GM21515 (cell line): Measurements from ENCODE around the gene WDR3.
"Not testable (repeated sequence)": the region's sequence is repeated elsewhere in the genome, so short reads cannot be mapped to it uniquely, and the experiment has no call there.

ENCODE experiments used
- ATAC-seq: cut with Tn5 transposase; IDR thresholded peaks from one replicate; pipeline ENCODE4 v1.9.1; 2021; ENCODE audit not compliant: unreplicated experiment

WDR3 gene

DNA sequence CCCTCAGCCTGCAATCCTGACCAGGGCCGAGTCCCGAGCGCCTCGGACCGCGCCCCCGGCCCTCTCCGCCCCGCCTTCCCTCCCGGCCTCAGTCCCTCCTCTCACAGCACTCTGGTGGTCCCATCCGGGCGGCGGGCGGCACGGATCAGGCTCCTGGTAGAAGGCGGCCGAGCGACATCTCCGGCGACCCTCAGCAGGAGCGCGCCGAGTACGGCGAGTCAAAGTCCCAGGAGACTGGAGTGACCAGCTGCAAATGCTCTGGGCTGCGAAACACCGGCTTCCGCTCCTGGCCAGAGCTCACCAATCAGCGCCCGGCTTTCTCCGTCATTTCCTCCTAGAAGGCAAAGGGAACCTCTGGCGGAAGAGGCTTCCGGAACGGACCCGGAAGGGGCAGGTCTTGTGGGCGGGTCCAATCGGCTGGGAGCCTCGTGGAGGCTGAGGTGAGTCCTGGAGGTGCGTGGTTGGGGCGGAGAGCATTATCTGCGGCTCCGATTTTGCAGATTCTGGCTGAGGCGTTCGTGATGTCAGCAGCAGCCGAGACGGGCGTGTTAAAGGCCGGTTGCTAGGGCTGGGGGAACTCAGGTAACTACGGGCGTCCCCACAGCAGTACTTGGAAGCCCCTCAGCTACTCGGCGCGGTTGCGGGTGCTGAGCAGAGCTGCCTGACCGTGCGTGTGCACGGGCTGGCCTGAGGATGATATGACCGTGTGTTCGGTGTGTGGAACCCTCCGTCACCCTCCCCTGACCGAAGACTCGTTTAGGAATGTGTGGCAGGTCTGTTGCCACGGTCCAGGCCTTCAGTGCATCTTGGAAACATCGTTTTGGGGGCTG, at the start of gene WDR3, which contains the start of gene GDAP2:
WDR3 (plus strand) TSS at position 397 of the 830 bp plus-strand sequence. CDS start 3,581 bp downstream, outside the sequence.
GDAP2 (minus strand) TSS at position 279 of the 830 bp plus-strand sequence. CDS start 9,264 bp downstream, outside the sequence.
- ATAC-seq, result peak; percentile 96

DNA sequence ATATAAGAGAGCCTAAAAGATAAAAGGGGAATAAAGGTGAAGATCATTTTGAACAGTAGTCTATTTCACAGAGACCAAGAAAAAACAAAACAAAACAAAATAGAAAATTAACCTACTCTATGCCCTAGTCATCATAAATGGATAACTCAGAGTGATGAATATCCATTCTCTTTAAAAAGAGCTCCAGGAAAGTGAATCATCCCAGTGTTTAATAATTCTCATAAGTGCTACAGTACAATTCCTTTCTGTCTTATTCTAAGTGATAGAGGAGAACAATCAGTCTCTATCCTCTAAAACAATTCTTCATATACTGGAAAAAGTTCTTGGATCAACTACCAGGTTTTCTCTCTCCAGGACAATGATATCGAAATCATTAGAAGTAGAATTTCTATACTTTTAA, 45.9 kb upstream of the WDR3 start:
- ATAC-seq, result no peak

DNA sequence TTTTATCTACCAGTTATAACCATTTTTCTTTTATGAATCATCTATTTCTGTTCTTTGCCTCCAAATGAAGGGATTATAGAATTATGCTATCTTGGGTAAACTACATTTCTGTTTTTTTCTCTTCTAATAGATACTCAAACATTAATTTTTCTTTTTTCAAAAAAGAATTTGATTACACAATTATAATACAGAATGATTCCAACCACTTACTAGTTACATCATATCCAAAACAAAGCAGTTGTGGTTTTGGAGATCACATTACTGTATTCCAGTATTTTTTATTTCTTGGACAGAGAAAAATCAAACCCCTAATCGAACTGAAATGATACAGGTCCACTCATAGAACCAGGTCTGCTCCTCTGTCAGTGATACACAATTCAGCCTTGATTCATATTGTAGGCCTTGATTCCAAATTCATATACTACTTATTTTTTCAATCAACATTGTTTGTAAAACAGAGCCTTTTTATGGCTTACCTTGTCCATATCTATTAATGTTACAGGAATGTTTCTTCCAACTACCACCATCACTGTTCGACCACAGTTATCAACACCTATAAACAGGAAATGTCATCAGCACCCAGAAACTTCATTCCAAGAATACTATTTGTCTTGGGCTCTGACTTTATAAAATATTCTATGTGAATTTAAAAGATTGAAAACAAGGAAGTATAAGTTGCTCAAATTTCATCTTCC, 43.3 kb upstream of the WDR3 start:
- ATAC-seq, result no peak

DNA sequence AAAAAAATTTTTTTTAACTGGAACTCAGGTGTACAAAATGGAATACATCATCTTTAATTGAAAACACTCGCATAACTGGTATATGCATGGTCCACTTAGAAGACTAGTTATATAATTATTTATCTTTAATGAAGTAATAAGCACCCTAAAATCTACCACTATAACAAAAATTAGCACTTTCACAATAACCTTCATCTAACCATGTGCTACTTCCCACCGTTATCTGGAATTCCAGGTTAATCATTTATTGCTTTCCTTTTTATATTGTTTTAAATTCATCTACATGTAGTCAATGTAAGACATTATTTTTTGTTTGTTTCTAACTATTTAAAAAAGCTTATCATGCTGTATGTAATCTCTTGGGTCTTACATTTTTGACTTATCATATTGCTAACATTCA, 39.1 kb upstream of the WDR3 start:
- ATAC-seq, result no peak

DNA sequence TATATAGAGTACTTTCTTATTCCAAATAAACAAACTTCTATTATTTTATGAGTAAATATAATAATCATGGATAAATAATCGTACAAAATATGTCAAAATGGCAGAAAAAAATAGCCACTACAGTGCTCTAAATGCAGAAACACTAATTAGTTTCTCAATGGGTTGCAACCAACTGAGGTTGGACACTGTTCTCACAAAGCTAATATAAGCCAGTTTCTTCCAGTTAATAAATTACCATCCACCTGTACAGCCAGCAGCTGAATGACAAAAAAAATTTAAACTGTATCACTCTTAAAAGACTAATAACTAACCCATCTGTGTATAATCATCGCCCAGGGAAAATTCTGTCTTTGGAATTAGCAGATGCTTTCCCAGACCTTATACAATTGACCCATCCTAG, 37.0 kb upstream of the WDR3 start:
- no peak for ATAC-seq

DNA sequence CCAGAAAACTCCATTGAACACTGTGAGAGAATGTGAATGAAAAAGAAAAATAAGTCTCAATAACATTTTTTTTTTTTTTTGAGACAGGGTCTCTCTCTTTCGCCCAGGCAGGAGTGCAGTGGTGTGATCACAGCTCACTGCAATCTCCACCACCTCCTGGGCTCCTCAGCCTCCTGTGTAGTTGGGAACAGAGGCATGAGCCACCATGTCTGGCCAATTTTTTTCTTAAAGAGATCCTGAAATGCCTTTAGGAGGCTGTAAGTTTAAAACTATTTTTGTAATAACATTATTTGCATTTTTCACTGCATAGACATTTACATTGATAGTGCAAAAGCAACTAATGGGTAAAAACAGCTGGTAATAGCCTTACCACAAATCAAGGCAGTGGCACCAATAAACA, 35.5 kb upstream of the WDR3 start:
- no peak for ATAC-seq

DNA sequence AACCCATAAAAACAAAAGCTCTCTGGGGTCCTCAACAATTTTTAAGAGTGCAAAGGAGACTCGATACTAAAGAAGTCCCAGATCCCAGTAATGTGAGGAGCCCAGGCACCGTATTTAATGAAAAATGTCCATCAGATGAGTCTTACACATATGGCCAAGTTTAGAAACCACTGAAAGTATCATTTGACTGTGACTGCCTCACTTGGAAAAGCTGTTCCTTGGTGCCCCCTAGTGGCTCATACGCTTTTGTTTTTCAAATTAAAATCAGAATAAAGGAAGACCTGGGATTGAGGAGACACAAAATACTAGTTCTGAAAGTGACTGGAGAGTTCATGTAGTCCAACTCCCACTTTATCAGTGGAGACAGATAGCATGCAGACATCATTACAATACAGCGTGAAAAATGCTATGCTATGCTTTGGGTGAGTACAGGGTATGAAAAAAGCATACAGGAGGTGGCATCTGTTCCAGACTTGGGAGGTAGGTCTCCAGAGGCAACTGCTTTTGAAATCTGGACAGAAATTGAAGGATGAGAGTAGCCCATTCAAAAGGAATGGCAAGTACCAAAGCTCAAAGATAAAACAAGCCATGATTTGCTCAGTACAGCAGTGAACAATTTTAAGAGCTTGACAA, 33.9 kb upstream of the WDR3 start:
- ATAC-seq, result peak; percentile 86

DNA sequence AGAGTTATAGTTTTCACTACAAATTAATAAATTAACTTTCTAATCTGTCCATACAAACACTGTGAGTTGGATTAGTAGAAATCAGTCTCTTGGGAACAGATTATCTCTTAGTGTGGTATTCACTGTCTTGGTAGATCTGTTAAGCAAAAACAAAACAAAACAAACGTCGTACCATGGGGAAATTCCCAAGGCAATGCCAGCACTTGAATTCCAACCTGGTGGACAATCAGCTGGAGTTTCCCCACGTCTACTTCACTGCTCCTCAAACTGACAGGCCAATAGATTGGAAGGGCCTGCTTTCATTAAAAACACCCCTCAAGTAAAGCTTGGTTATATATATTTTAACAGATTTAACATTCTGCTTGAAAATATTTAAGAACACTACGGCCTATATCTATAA, 32.0 kb upstream of the WDR3 start:
- ATAC-seq, result no peak

DNA sequence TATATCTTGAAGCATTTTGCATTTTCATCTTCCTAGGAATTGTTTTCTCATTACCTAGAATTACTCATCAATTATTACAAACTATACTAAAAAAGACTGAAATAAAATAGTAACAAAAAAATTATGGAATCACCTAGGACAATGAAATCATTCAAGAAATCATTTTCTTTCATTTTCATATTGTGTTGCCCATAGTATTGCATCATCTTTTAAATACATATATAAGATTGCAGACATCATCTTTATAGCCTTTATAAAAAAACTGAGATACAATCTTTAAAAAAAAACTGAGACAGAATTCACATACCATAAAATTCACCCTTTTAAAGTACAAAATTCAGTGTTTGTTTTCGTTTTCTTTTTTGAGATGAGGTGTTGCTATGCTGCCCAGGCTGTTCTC, 29.7 kb upstream of the WDR3 start:
- ATAC-seq, result no peak

DNA sequence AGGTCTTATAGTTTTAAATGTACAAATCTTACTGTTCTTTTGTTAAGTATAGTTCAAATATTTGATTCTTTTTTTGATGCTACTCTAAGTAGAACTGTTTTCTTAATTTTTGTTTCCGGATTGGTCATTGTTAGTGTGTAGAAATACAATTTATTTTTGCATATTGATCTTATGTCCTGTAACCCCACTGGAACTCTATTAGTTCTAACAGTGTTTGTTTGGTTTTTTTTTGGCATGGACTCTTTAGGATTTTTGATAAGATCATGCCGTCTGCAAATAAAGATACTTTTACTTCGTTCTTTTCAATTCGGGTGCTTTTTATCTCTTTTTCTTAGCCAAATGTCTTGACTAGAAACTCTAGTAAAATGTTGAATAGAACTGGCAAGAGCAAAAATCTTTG, 26.6 kb upstream of the WDR3 start:
- ATAC-seq, result no peak

DNA sequence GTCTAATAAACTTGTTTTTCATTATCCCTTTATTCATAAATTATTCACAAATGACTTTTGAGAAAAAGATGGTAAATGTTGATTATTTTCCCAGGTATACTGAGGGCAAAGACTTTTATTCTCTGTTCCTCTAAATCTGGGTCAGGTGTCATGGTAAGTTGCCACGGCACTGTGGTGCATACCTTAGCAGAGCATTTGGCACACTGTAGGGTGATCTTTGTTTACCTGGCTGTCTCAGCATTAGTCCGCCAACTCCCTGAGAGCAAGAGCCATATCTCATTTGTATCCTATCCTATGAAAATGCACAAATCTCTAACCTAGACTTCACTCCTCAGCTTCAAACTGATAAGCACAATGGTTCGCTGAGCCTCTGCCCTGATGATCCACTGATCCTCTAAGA, 25.1 kb upstream of the WDR3 start:
- ATAC-seq, result no peak

DNA sequence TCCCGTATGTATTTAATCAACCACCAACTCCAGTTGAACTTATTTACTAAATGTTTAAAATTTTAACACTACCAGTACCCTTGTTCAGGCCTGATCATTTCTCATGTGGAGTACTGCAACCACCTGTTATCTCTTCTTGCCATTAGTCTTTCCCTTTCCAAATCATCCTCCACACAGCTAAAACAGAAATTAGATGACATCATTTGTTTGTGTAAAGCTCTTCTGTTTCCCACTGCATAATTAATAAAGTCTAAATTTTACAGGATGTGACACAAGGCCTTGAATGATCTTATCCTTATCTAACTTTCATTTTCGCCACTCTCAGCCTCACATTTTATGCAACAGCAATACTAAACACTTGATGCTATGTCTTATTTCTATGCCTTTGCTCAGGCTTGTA, 24.5 kb upstream of the WDR3 start:
- ATAC-seq, result no peak

DNA sequence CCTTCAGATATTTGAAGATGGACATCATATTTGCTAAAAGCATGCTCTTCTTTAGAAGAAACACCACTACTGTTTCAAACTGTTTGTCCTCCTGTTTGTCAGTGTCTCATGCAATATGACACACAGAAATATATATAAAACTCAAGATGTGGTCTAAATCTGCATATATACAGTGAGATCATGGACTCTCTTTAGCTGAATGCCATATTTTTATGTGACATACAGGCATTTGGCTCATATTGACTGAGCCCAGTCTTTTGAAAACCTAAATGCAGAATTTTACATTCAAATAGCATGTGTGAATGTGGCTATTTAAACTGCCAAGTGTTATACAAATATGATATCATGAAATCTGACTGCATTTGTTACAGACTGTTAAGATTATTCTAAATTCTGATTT, 18.5 kb upstream of the WDR3 start:
- ATAC-seq, result no peak

DNA sequence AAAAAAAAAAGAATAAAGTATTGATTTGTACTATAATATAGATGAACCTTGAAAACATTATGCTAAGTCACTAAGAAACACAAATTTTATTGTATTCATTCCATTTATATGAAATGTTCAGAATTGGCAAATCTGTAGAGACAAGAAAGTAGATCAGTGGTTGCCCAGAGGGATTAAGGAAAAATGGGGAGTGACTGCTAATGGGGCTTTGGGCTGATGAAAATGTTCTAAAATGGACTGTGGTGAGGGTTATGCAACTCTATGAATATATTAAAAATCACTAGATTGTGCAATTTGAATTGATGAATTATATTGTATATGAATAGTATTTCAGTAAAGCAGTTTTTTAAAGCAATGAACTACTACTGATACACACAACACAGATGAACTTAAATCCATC, 10.2 kb upstream of the WDR3 start:
- ATAC-seq, result no peak

DNA sequence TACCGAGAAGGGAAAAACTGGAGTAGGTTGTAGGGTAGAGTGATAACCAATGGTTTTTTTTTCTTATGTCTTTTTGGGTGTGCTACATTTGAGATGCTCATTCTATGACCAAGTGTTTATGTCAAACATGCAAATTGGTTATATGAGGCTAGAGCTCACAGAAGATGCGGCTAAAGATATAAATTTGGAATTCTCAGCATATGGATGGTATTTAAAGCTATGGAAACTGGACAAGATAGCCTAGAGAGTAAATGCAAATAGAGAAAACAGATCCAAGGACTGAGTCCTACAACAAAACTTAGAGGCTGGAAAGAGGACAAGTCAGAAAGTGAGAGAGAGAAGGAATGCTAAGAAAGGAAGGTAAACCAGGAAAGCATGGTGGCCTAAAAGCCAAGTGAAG, 7.5 kb upstream of the WDR3 start:
- no peak for ATAC-seq

DNA sequence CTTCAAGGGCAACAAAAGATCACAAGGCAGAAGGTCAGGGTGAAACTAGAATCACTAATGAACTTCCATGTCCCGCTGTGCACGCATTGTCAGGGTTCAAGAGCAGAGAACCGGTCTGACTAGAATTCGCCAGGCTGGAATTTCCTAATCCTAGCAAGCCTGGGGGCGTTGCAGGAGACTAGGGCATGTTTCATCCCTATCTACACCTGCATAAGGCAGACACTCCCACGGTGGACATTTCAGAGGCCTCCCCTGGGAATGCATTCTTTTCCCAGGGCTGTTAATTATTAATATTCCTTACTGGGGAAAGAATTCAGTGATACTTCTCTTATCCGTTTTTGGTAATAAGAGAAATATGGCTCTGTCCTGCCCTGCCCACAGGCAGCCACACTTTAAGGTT, 6.8 kb upstream of the WDR3 start:
- ATAC-seq, result not testable (repeated sequence)

DNA sequence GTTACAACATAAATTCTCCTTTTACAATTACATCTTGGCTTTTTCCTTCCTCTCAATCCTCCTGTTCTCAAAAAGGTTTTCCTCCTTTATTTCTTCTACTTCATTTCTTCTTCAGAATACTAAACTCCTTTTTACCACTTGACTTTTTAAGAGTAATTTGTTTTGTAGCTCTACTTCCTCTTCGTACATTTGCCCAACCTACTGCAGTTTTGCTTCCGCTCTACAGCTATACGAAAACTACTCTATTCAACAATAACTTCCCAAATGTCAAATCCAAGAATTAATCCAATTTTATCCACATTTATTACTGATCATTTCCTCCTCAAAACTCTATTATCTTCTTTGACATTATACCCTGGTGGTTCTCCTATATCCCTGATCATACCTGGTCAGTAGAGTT, 3.6 kb upstream of the WDR3 start:
- no peak for ATAC-seq

DNA sequence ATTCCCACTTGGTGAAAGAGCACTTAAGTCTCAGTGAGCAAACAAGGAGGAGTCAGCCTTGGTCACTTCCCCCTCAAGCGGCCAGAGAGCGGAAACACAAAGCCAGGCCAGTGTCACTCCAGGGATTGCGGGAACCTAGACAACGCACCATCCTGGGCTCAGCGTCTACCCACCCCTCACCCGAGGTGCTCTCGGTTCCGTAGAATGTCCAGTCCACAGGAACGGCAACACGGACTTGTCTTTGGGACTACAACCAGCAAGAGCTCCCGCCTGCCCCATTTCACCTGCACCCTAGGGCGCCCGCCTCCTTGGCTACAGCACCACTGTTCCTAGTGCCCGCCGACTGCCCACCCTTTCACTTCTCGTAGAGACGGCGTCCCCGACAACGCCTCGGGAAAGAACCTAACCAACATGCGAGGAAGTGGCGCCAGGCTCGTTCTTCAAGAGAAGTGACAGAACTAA, 627 bp upstream of the WDR3 start:
- ATAC-seq, result peak; percentile 39

DNA sequence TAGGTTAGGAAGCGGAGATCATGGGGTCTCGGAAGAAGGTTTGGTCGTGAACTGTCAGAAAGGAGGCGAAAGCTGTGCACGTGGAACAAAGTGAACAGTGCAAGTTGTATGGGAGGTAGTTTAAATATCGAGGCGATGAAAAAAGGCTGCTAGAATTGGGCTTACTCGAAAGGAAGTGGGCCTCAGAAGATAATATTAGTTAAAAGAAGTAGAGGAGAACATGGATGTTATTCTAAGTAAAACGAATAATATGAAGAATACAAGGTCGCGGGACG, 571 bp downstream of the WDR3 start:
- ATAC-seq, result no peak

DNA sequence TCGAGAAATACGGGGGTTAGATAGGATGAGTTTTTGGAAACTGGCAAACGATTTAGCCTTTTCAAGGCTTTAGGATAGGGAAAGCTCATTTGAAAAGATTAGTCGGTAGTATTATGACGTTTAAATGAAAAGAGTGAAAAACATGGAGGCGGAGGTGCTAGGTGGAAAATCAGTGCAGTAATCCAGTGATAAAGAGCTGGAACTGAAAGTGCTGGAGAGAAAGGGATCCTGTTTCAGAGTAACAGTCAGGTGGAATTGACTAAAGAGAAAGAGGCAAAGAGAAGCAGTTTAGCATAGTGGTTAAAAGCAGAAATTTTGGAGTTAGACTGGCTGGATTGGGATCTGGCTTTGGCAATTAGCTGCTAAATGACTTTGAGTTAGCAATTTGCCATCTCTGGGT, 945 bp downstream of the WDR3 start:
- no peak for ATAC-seq

DNA sequence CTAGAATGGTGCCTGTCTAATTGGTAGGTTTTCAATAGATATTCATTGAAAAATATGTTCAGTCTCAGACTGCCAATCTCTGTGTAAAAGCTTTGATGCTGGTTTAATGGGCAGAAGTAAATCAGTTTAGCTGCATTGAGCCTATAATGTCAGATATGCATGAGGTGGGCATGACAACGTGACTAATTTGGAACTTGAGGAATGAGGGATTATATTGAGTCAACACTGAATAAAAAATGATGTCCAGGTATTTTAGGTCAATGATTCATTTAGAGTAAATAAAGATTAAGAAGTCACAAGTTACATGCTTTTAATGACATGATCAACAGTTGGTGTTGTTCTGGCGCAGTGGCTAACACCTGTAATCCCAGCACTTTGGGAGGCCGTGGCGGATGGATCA, 3.0 kb downstream of the WDR3 start:
- no peak for ATAC-seq

DNA sequence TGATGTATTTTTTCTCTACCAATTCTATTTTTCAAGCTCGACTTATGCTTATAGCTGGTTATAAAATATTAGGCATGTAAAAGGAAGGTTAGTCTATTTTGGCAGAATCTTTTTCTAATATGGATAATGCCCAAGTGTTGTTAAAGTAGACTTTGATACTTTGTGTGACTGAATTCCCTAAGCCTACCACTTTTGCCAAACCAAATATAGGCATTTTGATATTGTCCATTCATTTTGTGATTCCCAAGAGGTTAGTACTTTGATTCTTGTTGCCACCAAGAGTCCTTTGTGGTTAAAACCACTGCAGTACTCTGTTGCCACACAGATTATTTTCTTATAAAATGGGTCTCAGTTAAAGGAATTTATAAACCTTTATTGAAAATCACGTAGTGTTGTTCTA, 4.2 kb downstream of the WDR3 start:
- ATAC-seq, result no peak
